ENCODE measurements around the gene LMNTD2. TPM values are rescaled to one million over a fixed set of nuclear protein-coding genes. Genes with fewer than 3 reads are reported as not detected.

LMNTD2 gene
- total and polyA plus RNA-seq, 2 experiments from 2014 or later: 7.3 to 15.9 TPM

- TF ChIP-seq EZH2 (IDR thresholded peaks at IDR 0.05; ENCODE audit: borderline replicate concordance) (no peak), EZH2phosphoT487 (IDR thresholded peaks at IDR 0.05; ENCODE audit: low read depth, severe bottlenecking, unreplicated experiment) (no peak), CTCF (IDR thresholded peaks at IDR 0.05; ENCODE audit: poor library complexity) (no peak)
- Histone ChIP-seq H3K9me3 (ENCODE audit: low read depth) (no peaks in the 10 kb centered on the region), H3K9me2 (replicated peaks; ENCODE audit: insufficient read depth) (no peaks in the 10 kb centered on the region), H3K4me2 (no peak overlapping the region), H3K4me3 (no peak overlapping the region), H2AFZ (no peak overlapping the region), H3K36me3 (replicated peaks; ENCODE audit: insufficient read depth, low read depth) (no peaks in the 10 kb centered on the region), H3K4me1 (ENCODE audit: insufficient read depth) (no peaks in the 10 kb centered on the region), H3K27me3 (no peaks in the 10 kb centered on the region), H3K27ac (no peak overlapping the region), H4K20me1 (ENCODE audit: insufficient read depth, poor library complexity, severe bottlenecking) (peaks cover 6% of the 10 kb centered on the region), H3K79me2 (peaks cover 27% of the 10 kb centered on the region)
- no peak for DNase-seq (ENCODE audit: low spot score)
- 94% methylated on average over 27 of the region's 30 CpGs for WGBS (ENCODE audit: low lambda C conversion rate, missing lambda C conversion rate)
These were observed 37.6 kb upstream of the LMNTD2 start for GRCh38 chr11:598005-598680.

- H3K4me1 ChIP-seq (ENCODE audit: insufficient read depth): no peaks in the 10 kb centered on the region
- no peak overlapping the region for H3K4me2 ChIP-seq
- WGBS (ENCODE audit: low lambda C conversion rate, missing lambda C conversion rate): 97% methylated on average over 23 of the region's 29 CpGs
- H3K9me2 ChIP-seq (replicated peaks; ENCODE audit: insufficient read depth): no peaks in the 10 kb centered on the region
- no peak for DNase-seq (ENCODE audit: low spot score)
- no peaks in the 10 kb centered on the region for H3K36me3 ChIP-seq (replicated peaks; ENCODE audit: insufficient read depth, low read depth)
- no peak for TF ChIP-seq CTCF (IDR thresholded peaks at IDR 0.05; ENCODE audit: poor library complexity)
- TF ChIP-seq EZH2phosphoT487 (IDR thresholded peaks at IDR 0.05; ENCODE audit: low read depth, severe bottlenecking, unreplicated experiment): no peak
- no peak for TF ChIP-seq EZH2 (IDR thresholded peaks at IDR 0.05; ENCODE audit: borderline replicate concordance)
- H3K4me3 ChIP-seq: no peak overlapping the region
- no peaks in the 10 kb centered on the region for H3K9me3 ChIP-seq (ENCODE audit: low read depth)
- peaks cover 6% of the 10 kb centered on the region for H4K20me1 ChIP-seq (ENCODE audit: insufficient read depth, poor library complexity, severe bottlenecking)
- no peaks in the 10 kb centered on the region for H3K27me3 ChIP-seq
- peaks cover 27% of the 10 kb centered on the region for H3K79me2 ChIP-seq
- no peak overlapping the region for H3K27ac ChIP-seq
- no peak overlapping the region for H2AFZ ChIP-seq
These were observed 36.7 kb upstream of the LMNTD2 start for GRCh38 chr11:597166-597725.

GRCh38 chr11:596374-596773 is 35.8 kb upstream of the LMNTD2 start:
- Histone ChIP-seq H3K9me2 (replicated peaks; ENCODE audit: insufficient read depth) (no peaks in the 10 kb centered on the region), H3K36me3 (replicated peaks; ENCODE audit: insufficient read depth, low read depth) (no peaks in the 10 kb centered on the region), H2AFZ (no peak overlapping the region), H3K4me1 (ENCODE audit: insufficient read depth) (no peaks in the 10 kb centered on the region), H3K27me3 (no peaks in the 10 kb centered on the region), H3K27ac (no peak overlapping the region), H3K9me3 (ENCODE audit: low read depth) (no peaks in the 10 kb centered on the region), H3K79me2 (peaks cover 30% of the 10 kb centered on the region), H3K4me3 (no peak overlapping the region), H4K20me1 (ENCODE audit: insufficient read depth, poor library complexity, severe bottlenecking) (peaks cover 6% of the 10 kb centered on the region), H3K4me2 (no peak overlapping the region)
- WGBS (ENCODE audit: low lambda C conversion rate, missing lambda C conversion rate): 95% methylated on average over 10 of the region's 10 CpGs
- no peak for TF ChIP-seq EZH2phosphoT487 (IDR thresholded peaks at IDR 0.05; ENCODE audit: low read depth, severe bottlenecking, unreplicated experiment)
- no peak for TF ChIP-seq CTCF (IDR thresholded peaks at IDR 0.05; ENCODE audit: poor library complexity)
- TF ChIP-seq EZH2 (IDR thresholded peaks at IDR 0.05; ENCODE audit: borderline replicate concordance): no peak
- DNase-seq (ENCODE audit: low spot score): no peak
